CD4-positive, alpha-beta T cell treated with Interleukin-17A for 4 hours (primary cell): Measurements from ENCODE around the gene SLC19A1.

ENCODE experiments used
- DNase-seq: peaks from one replicate; pipeline ENCODE4 v3.0.0-alpha.2; 2020; ENCODE audit warnings: mixed read lengths

Gene SLC19A1

DNA sequence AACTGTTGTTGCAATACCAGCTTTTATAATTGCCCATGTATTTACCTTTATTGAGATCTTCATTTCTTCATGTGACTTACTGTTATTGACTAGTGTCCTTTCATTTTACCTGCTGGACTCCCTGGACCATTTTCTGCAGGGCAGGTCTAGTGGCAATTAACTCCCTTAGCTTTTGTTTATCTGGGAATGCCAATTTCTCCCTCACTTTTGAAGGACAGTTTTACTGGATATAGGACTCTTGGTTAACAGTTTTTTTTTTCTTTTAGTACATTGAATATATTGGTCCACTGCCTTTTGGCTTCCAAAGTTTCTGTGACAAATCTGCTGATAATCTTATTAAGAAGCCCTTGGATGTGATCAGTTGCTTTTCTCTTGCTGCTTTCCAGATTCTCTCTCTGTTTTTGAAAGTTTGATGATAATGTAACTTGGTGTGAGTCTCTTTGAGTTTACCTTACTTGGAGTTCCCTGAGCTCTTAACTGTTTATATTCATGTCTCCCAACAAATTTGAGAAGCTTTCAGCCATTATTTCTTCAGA lies 80.4 kb downstream of the SLC19A1 start:
- no peak for DNase-seq

DNA sequence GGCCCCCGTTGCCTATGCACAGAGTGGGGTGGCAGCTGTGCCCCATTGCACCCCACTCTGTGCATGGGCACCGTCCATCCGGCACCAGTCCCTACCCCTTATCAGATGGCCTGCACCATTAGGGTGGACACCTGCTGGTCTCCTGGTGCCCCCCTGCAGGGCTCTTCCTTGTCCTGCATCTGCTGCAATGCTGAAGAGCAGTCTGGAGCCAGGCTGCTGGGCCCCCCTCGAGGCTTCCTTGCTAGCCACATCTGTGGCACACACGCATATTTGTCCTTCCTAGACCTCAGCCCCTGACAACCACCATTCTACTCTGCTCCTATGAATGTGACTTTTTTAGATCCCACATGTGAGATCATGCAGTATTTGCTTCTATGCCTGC lies 80.9 kb downstream of the SLC19A1 start:
- no peak for DNase-seq

DNA sequence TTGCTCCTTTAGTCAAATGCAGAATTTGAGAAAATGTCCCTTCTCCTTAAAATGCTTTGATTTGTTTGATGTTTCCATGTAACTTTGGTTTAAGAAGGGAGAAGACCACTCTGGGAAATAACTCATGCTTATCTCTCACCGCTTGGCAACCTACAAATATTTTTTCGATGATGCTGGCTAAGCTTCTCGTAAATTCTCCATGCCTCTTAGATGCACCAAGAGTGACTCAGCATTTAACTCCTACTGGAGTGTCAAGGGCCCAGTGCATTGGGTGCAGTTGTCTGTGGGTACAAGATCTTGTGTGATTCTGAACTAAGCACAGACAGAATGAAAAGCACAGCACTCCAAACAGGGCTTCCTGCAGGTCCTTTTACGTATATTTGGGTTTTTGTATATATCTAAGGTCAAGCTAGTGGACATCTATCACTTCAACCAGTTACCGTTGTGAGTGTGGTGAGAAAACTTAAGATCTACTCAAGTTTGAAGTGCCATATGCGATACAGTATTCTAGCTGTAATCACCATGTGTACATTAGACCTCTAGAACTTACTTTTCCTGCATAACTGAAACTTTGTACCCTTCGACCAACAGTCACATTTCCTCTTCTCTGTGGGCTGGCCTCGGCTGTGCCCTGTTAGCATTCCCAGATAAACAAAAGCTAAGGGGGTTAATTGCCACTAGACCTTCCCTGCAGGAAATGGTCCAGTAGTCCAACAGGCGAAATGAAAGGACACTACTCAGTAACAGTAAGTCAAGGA lies 81.5 kb downstream of the SLC19A1 start:
- no peak for DNase-seq

GRCh38 chr21:45460011-45460565 lies 82.2 kb downstream of the SLC19A1 start:
- no peak for DNase-seq

GRCh38 chr21:45459171-45460010 lies 82.8 kb downstream of the SLC19A1 start:
- no peak for DNase-seq

- DNase-seq, result no peak
Measured at GRCh38 chr21:45458281-45459170, 83.7 kb downstream of the SLC19A1 start.

DNA sequence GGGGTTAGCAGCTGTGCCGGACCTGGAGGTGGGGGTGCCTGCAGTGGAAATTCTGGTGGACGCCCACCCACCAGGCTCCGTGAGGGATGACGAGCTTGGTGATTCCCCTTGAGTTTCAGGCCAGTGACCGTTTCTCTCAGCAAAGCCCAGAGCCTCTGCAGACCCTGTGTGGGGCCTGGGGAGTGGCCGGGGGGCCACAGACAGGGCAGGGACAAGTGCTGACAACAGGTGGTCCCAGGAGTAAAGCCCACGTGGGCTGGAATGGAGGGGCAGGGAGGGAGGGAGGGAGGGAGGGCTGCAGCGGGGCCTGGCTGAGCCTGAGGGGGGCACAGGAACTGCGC lies 84.4 kb downstream of the SLC19A1 start:
- no peak for DNase-seq

DNA sequence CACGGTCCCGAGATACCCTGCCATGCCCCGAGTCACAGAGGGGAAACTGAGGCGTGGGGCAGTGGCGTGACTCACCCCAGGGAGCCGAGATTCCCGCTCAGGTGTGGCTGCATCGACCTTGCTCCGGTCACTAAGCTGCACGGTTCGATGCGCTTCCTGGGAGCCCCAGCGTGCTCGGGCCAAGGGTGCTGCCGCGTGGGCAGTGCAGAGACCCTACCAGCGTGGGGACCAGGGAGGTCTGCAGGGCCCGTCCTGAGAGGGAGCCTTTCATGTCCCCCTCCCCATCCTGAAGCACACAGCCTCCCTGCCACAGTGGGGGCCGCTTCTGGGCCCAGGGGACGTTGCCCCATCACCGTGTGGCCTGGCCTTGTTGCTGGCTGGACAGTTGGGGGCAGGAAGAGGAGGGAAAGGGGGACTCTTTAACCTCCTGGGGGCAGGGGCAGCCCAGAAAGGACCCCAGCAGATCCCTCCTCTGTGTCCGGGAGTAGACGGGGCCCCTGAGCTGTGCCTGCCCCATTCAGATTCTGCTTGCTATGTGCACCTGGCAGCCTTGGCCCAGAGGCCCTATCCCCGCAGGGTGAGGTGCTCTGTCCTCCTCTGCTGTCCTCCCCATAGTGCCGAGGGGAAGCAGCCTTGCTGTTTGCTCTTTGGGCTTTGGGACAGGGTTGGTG lies 84.9 kb downstream of the SLC19A1 start:
- DNase-seq, result no peak

DNA sequence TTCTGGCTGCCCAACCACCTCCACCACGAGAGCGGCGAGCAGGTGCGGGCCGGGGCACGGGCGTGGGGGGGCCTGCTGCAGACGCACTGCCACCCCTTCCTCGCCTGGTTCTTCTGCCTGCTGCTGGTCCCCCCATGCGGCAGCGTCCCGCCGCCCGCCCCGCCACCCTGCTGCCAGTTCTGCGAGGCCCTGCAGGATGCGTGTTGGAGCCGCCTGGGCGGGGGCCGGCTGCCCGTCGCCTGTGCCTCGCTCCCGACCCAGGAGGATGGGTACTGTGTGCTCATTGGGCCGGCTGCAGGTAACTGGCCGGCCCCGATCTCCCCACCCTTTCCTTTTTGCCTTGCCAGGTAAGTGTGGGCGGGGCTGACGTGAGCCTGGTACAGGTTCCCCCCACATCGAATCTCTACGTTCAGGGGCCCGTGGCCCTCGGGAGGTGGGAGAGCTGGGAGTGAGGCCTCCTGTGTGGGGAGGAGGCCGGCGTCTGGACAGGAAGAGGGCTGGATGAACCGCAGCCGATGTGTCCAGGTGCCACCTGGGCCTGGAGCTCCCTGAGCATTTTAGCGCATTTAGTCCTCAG lies 85.6 kb downstream of the SLC19A1 start:
- DNase-seq, result no peak

- no peak for DNase-seq
Measured at GRCh38 chr21:45455674-45456583, 86.3 kb downstream of the SLC19A1 start.

DNA sequence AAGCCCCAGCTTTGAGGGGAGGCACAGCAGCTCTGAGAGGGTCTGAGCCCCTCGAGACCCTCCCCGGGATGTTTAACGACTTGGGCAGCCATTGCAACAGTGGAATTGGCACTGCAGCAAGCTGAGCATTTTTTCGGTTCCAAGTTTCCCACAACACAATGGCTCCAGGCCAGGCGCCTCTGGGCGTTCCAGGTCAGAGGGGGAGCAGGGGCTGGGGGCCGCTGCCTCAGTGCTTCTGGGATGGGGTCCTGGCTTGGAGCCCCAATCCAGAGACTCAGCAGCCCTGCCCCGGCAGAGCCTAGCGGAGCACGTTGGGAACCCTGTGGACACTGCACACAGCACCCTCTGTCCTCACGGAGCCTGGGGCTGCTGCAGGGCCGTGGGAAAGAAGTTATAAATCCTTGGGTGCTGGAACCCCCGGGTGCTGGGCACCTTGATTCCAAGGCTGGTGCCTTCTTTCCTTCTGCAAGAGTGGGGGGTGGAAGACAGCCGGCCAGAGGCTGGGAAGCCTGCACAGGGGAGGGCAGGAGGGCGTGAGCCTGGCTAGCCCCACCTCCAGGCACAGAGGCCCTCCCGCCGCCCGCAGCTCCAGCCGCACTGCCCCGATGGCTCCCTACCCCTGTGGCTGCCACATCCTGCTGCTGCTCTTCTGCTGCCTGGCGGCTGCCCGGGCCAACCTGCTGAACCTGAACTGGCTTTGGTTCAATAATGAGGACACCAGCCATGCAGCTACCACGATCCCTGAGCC lies 87.1 kb downstream of the SLC19A1 start:
- DNase-seq, result no peak

- DNase-seq, result no peak
Measured at GRCh38 chr21:45454060-45454925, 87.9 kb downstream of the SLC19A1 start.

DNA sequence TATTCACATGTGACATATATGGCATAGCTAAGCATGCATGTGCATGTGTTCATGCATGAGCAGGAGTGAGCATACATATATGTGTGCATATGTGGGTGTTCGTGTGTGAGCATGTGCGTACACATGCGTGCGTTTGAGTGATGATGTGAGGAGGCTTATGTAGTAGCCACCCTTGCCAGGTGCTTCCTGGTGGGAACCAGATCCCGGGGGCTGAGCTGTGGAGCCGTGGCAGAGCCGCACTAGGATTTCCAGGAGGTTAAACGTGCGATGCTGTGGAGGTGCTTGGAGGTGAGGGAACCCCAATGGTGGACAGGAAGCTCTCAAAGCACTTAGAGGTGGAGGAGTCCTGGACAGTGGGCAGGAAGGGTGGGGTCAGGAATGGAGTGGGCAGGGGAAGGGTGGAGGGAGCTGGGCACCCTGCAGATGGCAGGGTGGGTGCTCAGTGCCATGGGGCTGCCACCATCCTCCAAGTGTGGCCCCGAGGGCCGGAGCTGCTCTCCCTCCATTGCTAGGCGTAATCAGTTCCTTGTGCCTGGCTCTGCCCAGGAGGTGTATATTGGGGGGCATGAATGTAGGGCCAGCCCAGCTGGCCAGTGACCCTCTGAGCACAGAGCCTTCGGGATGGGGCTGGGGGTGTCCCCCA lies 88.8 kb downstream of the SLC19A1 start:
- no peak for DNase-seq

DNA sequence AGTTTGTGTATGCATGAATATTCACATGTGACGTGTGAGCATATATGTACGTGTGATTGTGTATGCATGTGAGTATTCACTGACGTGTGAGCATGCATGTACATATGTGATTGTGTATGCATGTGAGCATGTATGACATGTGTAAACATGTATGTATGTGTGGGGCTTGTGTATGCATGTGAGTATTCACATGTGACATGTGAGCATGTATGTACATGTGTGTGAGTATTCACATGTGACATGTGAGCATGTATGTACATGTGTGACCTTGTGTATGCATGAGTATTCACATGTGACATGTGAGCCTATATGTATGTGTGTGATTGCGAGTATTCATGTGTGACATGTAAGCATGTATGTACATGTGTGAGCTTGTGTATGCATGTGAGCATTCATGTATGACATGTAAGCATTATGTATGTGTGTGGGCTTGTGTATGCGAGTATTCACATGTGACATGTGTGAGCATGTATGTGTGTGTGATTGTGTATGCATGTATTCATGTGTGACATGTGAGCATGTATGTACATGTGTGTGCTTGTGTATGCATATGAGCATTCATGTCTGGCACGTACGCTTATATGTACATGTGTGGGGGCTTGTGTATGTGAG lies 89.4 kb downstream of the SLC19A1 start:
- no peak for DNase-seq

GRCh38 chr21:45451771-45452182 lies 90.5 kb downstream of the SLC19A1 start:
- no peak for DNase-seq

DNA sequence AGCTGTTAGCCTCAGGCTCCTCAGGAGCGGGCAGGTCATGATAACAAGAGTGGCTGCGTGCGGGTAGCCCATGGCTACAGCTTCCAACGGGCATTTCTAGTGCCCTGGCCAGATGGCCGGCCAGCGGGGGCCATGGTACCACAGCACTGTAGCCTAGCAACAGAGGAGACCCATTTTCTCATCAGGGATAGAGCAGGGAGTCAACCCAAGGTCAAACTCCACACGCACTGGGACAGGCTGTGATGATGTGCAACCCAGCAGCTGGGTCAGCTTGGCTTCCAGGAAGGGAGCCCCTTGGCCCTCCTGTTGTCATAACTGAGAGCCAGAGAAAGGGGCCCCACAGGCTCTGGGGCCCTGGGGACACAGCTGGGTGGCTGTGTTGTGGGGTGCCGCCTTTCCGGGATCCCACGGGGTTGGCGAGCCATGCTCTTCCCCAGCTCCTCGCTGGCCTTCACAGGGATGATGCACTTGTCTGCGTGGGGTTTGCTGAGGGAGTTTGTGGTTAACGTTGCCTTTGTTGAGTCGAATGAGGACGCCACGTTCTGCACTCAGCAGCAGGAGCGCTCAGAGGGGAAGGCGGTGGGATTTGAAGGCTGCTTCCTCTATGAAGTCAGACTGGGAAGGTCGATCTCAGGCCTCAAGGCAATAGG lies 91.0 kb downstream of the SLC19A1 start:
- DNase-seq, result no peak

DNA sequence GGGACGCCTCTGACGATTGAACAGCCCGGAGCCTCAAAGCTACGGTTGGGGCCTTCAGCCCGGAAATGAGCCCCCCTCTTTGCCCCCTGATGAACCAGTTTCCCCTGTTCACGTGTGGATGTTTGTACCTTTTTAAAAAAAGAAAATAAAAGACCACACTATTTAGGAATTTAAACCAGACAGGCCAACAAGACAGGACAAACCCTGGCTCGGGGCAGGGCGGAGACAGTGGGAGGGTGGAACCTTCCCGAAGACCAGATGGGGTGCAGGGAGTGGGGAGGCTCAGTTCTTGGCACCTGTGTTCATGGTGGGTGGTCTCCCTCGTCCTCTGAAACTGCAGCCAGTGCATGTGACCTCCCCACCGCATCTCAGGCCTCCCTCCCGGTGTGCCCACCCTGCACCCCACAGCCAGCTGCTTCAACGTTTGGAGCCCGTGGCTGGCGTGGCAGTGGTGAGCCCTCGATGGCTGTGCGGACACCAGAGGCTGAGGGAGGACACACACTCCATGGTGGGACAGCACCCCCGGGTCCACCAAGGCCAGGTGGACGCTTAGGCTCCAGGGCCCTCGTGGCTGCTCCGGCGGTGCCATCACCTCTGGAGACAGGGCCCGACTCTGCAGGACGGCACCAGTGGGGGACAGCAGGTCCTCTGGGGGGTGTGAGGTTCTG lies 91.7 kb downstream of the SLC19A1 start:
- DNase-seq, result no peak
